ENCODE data around the gene LIPG. TPM values are rescaled to one million over a fixed set of nuclear protein-coding genes. Genes with fewer than 3 reads are reported as not detected.

Gene LIPG
- total and polyA plus RNA-seq, 9 of the 15 experiments (the other 6 are each of a cell fraction or from before 2014, with no cell fraction given), result 0.76 to 1.8 (median 1.3) TPM

DNA sequence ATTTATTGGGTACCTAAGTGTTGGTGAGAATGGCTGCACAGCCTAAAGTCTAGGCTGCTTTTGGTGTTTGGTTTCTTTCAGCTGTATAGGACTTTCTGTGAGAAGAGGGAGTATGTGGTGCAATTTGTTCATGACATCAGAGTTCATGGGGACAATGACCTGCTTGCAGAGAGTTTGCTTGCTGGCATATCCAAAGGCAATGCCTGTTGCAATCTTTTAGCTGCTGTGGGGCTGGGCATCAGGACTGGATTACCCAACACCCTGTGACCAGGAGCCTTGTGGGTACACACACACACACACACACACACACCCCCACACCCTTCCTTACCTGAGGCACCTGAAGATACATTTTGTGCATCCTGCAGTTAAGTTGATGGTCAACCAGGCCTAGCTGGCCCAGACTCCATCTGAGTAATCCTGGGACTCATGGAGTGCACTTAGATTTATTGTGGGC lies 68.4 kb downstream of the LIPG start (continued):
- TF ChIP-seq NFE2 (IDR thresholded peaks at IDR 0.05; ENCODE audit: low read depth), result no peak

DNA sequence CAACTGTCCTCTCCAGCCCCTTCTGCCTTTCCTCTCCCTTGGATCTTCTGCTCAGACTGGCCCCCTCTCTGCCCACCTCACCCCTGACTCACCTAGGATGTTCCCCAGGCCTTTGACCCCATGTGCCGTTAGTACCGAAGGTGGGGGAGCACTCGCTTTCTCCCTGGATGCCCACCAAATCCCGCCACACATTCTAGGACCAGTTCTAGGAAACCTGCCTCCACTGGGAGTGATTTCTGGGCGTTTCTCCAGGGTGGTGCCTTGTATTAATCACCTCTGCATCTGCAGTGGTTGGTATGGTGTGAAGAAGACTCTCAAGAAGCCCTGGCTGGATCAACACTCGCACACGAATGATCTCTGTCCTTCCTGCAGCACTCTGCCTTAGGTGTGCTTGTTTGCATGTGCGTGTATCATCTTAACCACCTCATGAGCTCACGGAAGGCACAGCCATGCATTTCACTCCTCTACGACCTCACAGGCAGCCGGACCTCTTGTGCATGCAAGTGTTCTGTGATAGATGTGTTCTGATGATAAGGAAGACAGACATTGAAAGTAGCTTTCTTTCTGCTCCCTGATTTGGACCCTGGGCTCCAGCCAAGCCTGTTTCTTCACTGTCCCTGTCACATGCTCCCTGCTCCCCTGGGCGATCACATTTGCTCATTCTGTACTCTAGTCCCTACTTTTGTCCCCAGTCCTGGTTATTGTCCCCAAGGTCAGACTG lies 69.4 kb downstream of the LIPG start:
- H3K4me3 ChIP-seq, result no peak overlapping the region
- FAIRE-seq, result no peak
- no peak overlapping the region for H3K4me2 ChIP-seq (ENCODE audit: insufficient read depth, low read length)
- ChIA-PET CTCF (ENCODE audit: low intra/inter-chr PET ratio) (no interaction called here), POLR2A (no interaction called here)
- no TSS peak for BruUV-seq (replicated peaks)
- 2% methylated on average over 12 of the region's 12 CpGs for WGBS (ENCODE audit: insufficient coverage, low coverage, missing lambda C conversion rate)
- H3K27me3 ChIP-seq (ENCODE audit: control insufficient read depth in 2 of 2, insufficient read depth in 2 of 2, low read length in 2 of 2), result peaks cover 0 to 19% of the 10 kb centered on the region in 2 experiments; a peak in 2 of 5 replicates
- ATAC-seq, result no peak
- H3K9ac ChIP-seq (ENCODE audit: insufficient read depth in 1 of 2, low read depth in 2 of 2, low read length in 2 of 2), result no peak overlapping the region
- H3K9me3 ChIP-seq (replicated peaks; ENCODE audit: control insufficient read depth, insufficient read depth, low read depth, low read length), result no peaks in the 10 kb centered on the region
- H3K27ac ChIP-seq (ENCODE audit: extremely low read depth, low read depth, low read length), result no peak overlapping the region
- no peak for DNase-seq (ENCODE audit: extremely low read depth in 1 of 4, low spot score in 3 of 4)
- H3K36me3 ChIP-seq (ENCODE audit: control insufficient read depth, insufficient read depth, low read length), result no peaks in the 10 kb centered on the region
- intact Hi-C loops (cut with micrococcal nuclease), result no loop called here
- no peaks in the 10 kb centered on the region for H3K9me1 ChIP-seq (ENCODE audit: control insufficient read depth, insufficient read depth, low read length)
- in situ Hi-C loops (cut with MboI), result no loop called here
- no peaks in the 10 kb centered on the region for H3K4me1 ChIP-seq (replicated peaks in 1 of 2; ENCODE audit: control insufficient read depth in 2 of 2, insufficient read depth in 2 of 2, low read length in 2 of 2)
- H3K79me2 ChIP-seq (ENCODE audit: control insufficient read depth, insufficient read depth, low read length), result no peaks in the 10 kb centered on the region
- H4K20me1 ChIP-seq (replicated peaks; ENCODE audit: control insufficient read depth, insufficient read depth, low read length), result no peaks in the 10 kb centered on the region
- H2AFZ ChIP-seq (ENCODE audit: low read depth, low read length), result no peak overlapping the region
- TF ChIP-seq FOXA3 (CRISPR knock-in tag; conservative IDR thresholded peaks at IDR 0.05 in 1 of 2, IDR thresholded peaks at IDR 0.05 in 1 of 2), result no peak
- no peak for TF ChIP-seq MTA1 (IDR thresholded peaks at IDR 0.05; ENCODE audit: borderline replicate concordance)
- TF ChIP-seq, protein P1, sequence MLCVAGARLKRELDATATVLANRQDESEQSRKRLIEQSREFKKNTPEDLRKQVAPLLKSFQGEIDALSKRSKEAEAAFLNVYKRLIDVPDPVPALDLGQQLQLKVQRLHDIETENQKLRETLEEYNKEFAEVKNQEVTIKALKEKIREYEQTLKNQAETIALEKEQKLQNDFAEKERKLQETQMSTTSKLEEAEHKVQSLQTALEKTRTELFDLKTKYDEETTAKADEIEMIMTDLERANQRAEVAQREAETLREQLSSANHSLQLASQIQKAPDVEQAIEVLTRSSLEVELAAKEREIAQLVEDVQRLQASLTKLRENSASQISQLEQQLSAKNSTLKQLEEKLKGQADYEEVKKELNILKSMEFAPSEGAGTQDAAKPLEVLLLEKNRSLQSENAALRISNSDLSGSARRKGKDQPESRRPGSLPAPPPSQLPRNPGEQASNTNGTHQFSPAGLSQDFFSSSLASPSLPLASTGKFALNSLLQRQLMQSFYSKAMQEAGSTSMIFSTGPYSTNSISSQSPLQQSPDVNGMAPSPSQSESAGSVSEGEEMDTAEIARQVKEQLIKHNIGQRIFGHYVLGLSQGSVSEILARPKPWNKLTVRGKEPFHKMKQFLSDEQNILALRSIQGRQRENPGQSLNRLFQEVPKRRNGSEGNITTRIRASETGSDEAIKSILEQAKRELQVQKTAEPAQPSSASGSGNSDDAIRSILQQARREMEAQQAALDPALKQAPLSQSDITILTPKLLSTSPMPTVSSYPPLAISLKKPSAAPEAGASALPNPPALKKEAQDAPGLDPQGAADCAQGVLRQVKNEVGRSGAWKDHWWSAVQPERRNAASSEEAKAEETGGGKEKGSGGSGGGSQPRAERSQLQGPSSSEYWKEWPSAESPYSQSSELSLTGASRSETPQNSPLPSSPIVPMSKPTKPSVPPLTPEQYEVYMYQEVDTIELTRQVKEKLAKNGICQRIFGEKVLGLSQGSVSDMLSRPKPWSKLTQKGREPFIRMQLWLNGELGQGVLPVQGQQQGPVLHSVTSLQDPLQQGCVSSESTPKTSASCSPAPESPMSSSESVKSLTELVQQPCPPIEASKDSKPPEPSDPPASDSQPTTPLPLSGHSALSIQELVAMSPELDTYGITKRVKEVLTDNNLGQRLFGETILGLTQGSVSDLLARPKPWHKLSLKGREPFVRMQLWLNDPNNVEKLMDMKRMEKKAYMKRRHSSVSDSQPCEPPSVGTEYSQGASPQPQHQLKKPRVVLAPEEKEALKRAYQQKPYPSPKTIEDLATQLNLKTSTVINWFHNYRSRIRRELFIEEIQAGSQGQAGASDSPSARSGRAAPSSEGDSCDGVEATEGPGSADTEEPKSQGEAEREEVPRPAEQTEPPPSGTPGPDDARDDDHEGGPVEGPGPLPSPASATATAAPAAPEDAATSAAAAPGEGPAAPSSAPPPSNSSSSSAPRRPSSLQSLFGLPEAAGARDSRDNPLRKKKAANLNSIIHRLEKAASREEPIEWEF (CRISPR knock-in tag; IDR thresholded peaks at IDR 0.05), result no peak
- no peak for TF ChIP-seq TEAD1 (CRISPR knock-in tag; IDR thresholded peaks at IDR 0.05)
- TF ChIP-seq FOXJ2 (tag; IDR thresholded peaks at IDR 0.05), result no peak
- TF ChIP-seq HNRNPUL1 (IDR thresholded peaks at IDR 0.05; ENCODE audit: low read length), result no peak
- TF ChIP-seq HSF4 (CRISPR knock-in tag; IDR thresholded peaks at IDR 0.05; ENCODE audit: borderline replicate concordance), result no peak
- TF ChIP-seq, protein P2, sequence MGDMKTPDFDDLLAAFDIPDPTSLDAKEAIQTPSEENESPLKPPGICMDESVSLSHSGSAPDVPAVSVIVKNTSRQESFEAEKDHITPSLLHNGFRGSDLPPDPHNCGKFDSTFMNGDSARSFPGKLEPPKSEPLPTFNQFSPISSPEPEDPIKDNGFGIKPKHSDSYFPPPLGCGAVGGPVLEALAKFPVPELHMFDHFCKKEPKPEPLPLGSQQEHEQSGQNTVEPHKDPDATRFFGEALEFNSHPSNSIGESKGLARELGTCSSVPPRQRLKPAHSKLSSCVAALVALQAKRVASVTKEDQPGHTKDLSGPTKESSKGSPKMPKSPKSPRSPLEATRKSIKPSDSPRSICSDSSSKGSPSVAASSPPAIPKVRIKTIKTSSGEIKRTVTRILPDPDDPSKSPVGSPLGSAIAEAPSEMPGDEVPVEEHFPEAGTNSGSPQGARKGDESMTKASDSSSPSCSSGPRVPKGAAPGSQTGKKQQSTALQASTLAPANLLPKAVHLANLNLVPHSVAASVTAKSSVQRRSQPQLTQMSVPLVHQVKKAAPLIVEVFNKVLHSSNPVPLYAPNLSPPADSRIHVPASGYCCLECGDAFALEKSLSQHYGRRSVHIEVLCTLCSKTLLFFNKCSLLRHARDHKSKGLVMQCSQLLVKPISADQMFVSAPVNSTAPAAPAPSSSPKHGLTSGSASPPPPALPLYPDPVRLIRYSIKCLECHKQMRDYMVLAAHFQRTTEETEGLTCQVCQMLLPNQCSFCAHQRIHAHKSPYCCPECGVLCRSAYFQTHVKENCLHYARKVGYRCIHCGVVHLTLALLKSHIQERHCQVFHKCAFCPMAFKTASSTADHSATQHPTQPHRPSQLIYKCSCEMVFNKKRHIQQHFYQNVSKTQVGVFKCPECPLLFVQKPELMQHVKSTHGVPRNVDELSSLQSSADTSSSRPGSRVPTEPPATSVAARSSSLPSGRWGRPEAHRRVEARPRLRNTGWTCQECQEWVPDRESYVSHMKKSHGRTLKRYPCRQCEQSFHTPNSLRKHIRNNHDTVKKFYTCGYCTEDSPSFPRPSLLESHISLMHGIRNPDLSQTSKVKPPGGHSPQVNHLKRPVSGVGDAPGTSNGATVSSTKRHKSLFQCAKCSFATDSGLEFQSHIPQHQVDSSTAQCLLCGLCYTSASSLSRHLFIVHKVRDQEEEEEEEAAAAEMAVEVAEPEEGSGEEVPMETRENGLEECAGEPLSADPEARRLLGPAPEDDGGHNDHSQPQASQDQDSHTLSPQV (IDR thresholded peaks at IDR 0.05), result no peak
- TF ChIP-seq SRSF7 (optimal IDR thresholded peaks at IDR 0.05; ENCODE audit: low read depth, low read length), result no peak
- no peak for TF ChIP-seq NRF1 (conservative IDR thresholded peaks at IDR 0.05 in 1 of 2, IDR thresholded peaks at IDR 0.05 in 1 of 2)

All from K562 (cell line).